NCI-H345 treated with DMSO at 0.1 percent for 48 hours (cell line): Measurements from ENCODE around the gene COL4A1.

ENCODE experiments used
- DNase-seq: peaks from one replicate; lab custom pipeline; 2025; ENCODE audit not compliant: unreplicated experiment; lab: John Stamatoyannopoulos, UW

The COL4A1 gene

DNA sequence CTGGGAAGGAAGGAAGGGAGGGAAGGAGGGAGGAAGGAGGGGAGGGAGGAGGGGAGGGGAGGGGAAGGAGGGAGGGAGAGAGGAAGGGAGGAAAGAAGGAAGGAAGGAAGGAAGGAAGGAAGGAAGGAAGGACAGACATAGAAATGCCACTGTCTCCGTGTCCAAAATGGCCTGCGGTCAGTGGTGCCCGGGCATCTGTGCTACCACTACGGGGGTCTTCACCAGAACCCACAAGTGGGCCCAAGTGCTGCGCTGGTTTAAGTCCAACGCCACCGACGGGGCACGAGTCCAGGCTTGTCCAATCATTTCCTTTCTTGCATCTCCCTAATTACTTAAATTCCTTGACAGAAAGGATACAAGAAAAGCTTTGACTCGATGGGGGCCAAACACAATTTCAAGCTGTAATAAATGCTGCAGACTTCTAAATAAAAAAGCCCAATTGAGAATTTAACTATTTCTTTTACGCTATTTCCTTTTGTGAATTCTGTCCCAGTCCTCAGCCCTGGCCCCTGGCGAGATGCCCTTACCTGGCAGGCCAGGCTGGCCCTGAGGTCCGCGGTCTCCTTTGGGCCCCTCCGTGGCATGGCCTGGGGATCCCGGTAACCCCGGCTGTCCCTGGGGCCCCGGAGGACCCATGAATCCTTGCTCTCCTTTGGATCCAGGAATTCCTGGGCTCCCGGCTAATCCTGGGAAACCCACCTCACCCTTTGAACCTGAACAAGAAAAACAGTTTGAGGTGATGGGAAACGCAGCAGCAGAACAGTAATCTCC is 136.8 kb downstream of the COL4A1 start:
- DNase-seq: no peak

DNA sequence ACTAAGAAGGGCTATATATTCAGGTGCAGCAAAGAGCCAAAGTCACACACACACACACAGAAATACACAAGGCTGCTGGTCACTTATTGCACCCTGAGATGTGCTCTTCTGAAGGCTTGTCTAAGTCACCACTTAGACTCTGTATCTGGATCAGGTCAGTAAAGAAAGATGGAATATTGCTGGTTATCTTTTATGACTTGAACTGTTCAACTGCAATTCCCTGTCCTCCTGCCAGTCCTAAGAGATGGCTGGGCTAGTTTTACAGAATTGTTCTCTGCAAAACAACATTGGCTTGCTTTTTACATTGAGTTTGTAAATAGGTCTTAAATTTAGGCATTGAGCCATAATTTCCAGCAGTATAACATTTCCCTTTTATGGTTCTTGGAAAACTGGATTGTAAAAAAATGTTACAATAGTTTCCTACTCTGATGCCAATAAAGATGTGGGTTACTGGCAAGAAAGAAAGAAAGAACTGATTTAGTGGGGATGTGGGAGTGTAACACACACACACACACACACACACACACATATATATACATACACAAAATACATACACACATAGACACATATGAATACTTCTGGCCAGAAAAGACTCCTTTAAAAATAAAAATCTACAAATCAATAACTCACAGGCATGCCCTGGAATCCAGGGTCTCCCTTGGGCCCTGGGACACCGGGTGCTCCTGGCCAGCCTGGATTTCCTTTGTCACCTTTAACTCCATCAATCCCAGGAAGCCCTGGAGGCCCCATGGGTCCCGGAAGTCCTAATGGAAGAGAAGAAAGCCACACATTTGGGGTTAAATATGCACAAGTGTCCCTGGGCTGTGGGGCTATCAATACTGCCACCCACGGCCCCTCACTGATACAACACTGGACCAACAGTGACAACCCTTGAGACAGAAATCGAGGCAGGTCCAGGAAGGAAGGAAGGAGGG is 137.7 kb downstream of the COL4A1 start:
- DNase-seq: no peak

DNA sequence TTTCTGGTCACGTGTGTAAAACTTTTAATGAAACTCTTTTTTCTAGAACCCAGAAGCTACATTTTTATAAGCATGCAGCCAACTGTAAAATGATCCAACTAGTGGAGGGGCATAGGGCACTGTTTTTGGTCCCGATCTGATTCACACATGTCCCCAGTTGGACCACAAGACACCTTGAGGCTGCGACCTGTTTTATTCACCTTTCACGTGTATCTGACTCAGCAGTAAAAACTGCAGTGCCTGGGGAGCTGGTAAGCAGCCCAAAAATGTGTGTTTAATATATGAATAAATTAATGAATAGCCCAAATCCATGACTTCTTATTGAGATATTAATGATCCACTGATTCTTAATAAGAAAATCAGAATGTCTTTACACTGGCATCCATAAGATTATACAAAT is 140.4 kb downstream of the COL4A1 start:
- no peak for DNase-seq

DNA sequence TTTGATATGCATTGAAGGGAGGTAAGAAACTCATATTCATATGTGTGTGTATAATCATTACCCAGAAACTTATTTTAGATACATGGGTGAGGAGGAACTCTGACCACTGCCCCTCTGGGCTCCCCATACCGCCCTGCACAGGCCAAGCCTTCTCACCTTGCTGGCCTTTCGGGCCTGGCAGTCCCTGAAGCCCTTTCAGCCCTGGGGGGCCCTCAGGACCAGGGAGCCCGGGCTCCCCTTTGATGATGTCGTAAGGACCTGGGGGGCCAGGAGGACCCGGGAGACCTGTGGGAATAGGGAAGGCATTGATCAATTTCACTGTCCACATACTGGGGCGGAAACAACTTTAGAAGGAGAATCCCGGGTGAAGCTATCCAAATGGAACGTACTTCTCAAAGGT is 142.3 kb downstream of the COL4A1 start:
- no peak for DNase-seq

DNA sequence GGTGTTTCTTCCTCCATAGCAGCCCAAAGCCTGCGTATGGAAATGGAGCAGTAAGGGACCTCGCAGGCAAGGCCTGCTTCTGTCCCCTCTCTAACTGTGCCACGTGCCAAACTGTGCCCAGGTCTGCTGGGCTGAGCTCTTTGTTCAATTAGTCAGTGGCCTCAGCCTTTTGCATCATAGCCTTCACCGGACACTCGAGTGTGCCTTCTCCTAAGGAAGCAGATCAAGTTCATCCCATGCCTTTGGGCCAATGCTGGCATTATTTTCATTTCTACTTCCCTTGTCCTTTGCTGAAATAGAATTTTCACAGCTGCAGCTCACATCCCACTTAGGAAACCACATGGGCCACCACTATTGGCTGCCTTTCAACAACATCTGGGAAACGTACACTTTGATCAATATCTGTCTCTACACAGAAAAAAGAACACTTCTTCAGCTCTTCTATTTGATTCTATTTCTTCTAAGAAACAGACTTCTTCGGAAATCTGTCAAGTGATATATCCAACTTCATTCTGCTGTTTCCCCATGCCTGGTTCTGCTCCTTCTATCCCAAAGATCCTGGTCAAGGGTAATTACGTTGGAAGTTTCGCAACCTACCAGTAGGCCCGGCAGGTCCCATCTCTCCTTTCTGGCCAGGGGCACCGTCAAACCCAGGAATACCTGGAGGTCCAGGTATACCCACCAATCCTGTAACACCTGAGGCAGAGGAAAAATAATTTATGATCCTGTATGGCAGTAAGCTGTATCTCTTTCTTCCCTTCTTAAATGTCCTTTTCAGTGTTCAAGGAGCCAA is 143.9 kb downstream of the COL4A1 start:
- DNase-seq: no peak

DNA sequence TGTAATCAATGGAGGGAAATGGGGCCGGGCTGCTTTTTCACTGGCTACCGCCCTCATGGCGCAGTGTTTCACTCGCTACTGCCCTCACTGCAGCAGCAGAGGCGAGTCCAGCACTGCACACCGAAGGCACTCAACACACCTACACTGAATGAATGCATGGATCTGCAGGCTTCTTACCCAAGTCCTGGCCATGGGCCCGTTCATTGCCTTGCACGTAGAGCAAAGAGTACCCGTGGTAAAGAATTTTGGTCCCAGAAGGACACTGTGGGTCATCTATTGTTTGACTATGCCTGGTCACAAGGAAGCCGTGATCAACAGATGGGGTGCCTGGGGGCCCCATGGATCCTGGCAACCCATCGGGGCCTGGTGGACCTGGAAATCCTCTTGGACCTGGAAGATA is 144.9 kb downstream of the COL4A1 start:
- DNase-seq: no peak

DNA sequence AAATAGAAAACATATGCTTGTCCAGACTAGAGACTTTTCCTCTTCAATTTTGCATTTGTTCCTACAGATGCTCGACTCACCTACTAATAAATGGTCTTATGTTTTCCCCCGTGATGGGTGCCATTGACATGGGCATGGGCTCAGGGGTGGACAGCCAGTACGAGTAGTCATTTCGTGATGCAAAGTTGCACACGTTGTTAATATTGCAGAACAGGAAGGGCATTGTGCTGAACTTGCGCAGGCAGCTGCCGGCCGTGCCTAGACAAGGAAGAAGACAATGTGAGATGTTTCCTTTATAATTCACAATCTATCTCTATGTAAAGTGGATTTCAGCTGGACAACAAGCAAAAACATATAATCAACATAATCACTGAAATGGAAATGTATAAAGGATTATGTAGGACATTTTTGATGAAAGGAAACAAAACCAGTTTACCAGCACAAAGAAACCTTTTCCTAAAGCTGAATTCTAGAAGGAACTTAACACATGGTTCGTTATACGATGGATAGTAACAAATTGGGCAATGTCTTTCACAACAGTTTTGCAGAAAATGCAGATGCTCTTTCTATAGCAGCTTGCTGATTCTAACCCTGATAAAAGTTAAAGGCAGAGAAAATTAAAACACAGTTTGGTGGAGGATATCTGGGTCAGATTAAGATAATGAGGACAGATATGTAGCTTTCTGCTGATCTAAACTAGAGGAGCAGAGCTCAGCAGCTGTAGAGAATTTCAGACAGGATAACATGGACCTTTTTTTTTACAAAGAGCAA is 145.7 kb downstream of the COL4A1 start:
- DNase-seq: no peak

DNA sequence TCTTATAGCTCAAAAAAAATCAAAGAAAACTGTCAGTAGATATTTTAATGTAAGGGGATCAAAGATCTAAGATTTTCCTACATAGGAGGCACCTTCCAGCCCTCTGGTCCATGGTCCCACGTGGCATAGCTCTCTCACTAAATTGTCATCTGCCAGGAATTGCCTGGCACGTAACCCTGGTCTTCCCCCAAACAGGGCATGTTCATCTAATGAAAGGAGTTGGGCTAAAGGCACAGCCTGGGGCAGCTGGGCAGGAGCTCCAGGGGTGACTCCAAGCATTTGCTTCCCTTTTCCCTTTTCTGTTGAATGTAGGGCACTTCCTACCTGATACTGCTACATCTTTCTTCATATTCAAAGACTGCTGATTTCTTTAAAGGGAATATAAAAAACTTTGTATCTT is 148.7 kb downstream of the COL4A1 start:
- DNase-seq: no peak

DNA sequence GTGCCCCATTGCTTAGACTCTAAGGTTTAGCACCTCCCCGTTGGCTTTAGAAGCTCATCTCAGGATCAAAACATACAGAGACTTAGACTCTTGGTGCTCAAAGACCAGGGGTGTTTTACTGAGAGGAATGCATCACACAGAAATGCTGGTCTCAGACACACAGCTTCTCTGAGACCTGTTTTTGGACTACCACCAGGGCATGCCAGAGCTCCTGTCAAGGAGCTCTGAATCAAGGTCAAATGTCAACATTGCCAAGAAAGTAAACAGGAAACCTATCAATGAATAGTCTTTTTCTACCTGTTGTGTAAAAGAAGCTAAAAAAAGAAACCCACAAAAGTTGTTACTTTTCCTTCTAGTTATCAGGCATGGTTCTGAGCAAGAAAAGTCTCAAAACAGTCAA is 149.2 kb downstream of the COL4A1 start:
- no peak for DNase-seq

DNA sequence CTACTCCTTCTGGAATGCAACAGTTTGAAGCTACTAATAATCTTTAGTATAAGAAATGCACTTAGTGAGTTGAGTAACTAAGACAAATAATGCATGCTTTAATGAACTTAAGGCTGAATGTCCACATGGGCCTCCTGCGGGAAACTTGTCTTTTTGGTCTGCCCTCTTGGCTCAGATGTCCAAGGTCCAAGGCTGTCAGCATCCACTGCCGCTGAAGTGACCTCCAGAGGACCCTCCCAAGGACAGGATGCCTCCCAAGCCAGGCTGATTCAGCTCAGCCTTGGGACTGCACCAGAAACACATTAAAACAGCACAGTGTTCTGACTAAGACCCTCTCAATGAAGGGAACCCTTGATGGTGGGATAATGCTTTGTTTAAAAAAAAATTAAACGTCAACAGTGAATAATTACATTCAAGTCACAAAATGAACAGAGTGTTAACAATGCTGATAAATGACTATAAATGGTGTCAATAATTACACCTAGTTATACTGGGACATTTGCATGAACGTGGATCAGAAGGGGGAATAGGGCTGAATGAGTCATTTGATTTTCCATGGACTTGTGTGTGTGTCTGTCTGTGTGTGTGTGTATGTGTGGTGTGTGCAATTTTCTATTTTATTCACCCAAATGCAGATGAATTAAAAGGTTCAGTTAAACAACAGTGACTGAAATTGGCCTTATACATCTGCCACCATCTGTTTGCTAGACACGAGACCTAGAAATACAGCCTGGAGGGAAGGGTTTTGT is 150.5 kb downstream of the COL4A1 start:
- DNase-seq: no peak

DNA sequence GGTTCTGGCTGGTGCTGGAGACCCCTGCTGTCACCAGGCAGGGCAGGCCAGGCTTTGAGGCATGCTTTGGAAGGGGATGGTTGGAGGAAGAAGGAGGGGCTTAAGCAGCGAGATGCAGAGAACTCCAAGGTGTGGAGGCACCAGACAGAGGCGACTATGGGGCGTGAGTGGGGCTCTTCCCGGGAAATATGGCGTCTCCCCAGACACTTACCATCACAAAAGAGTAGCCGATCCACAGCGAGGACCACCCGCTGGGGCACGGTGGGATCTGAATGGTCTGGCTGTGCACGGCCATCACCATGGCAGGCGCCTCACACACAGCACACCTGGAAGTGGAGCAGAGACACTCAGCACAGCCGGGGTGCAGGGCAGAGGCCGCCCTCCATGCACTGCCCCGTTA is 151.9 kb downstream of the COL4A1 start:
- DNase-seq: no peak

DNA sequence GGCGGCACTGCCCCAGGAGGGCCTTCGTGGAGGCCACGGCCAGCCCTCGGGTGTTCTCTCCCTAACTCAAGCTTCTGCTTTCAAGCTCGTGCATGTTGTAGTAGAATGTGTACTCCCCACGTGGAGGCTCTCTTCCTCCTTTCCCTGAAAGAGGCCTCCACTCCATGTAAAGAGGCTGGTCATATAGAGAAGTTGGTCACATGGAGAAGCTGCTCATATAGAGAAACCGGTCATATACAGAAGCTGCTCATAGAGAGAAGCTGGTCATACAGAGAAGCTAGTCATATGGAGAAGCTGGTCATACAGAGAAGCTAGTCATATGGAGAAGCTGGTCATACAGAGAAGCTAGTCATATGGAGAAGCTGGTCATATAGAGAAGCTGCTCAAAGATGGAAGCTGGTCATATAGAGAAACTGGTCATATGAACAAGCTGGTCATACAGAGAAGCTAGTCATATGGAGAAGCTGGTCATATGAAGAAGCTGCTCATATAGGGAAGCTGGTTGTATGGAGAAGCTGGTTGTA is 152.5 kb downstream of the COL4A1 start:
- DNase-seq: no peak

DNA sequence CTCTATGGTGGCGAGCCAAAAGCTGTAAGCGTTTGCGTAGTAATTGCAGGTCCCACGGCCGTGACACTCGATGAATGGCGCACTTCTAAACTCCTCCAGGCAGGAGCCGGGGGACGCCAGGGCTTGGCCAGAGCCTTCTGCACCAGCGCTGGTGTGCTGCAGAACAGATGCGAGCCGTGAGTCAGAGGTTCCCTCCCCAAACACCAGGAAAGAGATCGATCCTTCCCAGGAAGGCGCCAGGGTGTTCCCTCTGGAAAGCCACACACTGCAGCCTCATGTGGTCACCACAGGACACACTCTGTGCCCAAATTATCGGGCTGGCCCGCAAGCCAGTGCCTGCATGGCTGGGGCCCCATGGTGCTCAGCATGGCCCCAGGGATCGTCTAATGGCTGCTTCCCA is 154.6 kb downstream of the COL4A1 start:
- no peak for DNase-seq

DNA sequence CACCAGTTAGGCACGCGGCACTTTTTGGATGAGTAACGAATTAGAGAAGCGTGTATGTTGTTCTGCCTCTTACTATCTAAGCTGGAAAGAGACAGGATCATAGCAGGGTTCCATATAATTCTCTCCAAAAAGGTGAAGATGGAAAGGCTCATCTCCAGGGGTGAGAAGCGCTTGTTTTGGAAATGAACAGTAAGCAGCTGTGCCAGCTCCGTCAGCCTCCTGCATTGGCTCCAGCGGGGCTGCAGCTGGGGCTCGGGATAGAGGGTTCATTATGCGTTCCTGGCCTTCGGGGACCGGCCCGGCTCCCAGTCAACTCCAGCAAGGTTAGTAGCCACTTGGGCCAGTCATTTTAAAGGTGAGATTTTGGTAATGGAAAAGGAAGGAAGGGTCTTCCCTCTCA is 155.5 kb downstream of the COL4A1 start:
- no peak for DNase-seq

DNA sequence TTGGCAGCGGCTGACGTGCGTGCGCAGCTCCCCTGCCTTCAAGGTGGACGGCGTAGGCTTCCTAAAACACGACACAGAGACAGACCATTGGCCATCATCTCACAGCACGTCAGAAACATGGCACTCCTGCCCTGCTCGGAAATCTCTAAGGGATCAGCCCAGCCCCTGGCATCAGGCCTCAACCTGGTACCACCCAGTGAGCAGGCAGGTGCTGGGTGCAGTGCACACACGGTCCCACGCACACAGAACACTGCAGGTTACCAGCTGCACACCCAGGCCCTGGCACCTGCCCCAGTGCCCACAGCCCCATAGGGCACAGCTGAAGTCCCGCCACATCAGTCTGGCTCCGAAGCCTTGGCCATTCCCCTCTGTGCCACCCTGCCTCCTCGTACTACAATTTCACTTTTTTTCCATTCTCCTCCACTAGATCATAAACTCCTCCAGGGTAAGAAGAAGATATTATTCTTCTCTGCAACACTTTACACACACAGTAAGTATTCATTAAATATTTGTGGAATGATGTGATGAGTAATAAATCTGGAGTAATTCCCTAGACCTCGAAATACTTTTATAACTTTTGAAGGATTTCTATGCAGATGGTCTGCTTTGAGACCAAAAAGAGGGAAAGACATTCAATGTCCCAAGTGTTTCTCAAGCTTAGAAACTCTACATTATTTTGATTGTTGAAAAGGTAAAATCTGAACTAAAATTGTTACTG is 156.4 kb downstream of the COL4A1 start:
- no peak for DNase-seq

DNA sequence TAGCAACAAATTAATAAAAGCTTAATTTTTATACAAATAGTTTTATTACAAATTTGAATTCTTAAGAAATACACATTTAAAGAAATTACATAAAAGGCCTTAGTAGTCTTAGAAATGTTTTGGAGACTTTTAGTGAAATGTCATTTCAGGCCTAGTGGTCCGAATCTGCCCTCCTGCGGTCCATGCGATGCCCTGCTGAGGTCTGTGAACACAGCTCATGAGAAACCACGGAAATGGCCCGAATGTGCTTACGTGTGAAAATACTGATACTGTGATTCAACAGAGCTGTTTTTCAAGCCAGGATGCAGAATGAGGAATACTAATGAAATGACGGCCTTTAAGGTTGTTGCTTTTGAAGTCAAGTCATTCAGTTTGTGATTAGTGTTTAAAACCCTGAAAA is 157.9 kb downstream of the COL4A1 start:
- DNase-seq: no peak

DNA sequence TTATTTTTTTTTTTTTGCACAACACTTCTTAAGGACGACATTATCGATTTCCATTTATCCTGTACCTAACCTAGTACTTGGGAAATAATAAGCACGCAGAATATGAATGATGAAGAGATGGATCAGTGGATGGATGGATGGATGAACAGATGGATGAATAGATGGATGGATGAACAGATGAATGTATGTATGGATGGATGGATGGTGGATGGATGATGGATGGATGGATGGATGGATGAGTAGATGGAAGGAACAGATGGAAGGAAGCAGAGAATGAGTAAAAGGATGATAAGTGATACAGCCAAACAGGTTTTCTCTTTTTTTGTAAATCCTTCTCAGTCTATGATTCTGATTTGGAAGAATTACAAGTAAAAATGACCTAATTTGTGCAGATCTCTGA is 166.9 kb downstream of the COL4A1 start:
- no peak for DNase-seq

DNA sequence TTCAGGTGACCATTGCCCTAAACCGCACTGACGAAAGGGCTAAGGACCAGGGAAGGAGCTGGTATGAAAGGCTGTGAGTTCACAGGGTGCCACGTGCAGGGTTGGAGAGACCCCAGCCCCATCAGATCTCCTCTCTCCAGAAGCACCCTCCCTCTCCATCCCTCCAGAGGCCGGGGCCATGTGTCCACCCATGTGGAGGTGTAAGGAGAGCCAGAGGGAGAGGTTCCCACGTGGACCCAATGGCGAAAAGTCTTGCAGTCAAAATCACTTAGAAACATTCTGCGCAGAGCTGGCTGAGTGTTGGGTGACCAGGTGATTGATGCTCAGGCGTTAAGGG is 168.3 kb downstream of the COL4A1 start:
- DNase-seq: no peak

DNA sequence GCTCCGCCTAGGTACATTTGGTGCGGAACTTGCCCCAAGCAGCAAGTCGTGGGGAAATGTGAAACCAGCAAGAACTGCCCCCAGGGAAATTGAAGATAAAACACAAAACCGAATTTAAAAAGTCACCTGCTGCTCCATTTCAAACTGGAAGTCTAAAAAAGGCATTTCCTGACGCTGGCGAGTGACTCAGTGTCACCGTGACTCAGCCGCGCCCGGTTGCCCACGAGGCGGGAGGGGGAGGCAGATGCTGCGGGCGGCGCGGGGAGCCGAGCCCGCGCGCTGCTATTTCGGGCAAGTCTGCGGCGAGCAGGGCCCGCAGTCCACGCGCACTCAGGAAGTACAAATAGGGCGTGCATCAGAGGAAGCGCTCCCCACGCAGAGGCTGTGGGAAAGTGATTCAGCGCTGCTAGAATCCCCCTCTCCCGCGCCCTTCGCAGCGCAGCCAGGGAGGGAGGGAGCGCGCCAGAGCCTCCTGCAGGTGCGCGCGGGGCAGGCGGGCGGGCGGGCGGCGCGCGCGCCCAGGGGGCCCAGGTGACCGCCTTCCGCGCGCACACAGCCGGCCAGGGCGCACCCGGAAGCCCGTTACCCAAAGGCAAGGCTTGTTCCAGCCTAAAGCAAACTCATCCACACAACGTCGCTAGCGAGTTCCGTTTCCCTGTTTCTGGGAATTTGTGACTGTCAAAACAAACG is 168.8 kb downstream of the COL4A1 start:
- DNase-seq: peak; percentile 54
